ENCODE data around the gene SLMAP. TPM values are rescaled to one million over a fixed set of nuclear protein-coding genes. Genes with fewer than 3 reads are reported as not detected.

SLMAP gene
- polyA plus RNA-seq, 2 of the 4 experiments (the other 2 are of a cell fraction): 15.2 to 33.1 TPM

GRCh38 chr3:57903124-57903890, 147.2 kb downstream of the SLMAP start:
- CTCF ChIA-PET: interaction anchor here (1.5 kb wide), 1 partner anchor 50 kb away, joined by 5 read pairs; no protein-coding TSS in a partner anchor
- POLR2A ChIA-PET: no interaction called here
- Histone ChIP-seq H3K27ac (no peak overlapping the region), H3K4me2 (no peak overlapping the region), H3K9me3 (no peaks in the 10 kb centered on the region), H3K4me3 (no peak overlapping the region), H3K4me1 (no peaks in the 10 kb centered on the region)
- ATAC-seq (no peak), FAIRE-seq (no peak), DNase-seq (ENCODE audit: low read depth in 1 of 2, low spot score in 1 of 2) (no peak)
- no peak for TF ChIP-seq POLR2AphosphoS2 (conservative IDR thresholded peaks at IDR 0.05; ENCODE audit: low read length)
- no peak for TF ChIP-seq CHD4 (IDR thresholded peaks at IDR 0.05; ENCODE audit: borderline replicate concordance)
- no peak for TF ChIP-seq HEYL (CRISPR knock-in tag; IDR thresholded peaks at IDR 0.05)
- no peak for TF ChIP-seq MAZ (IDR thresholded peaks at IDR 0.05; ENCODE audit: borderline replicate concordance, low read depth, low read length)
- TF ChIP-seq RCOR1 (IDR thresholded peaks at IDR 0.05; ENCODE audit: low read depth, low read length): no peak
- TF ChIP-seq ZSCAN20 (CRISPR knock-in tag; IDR thresholded peaks at IDR 0.05): no peak
- TF ChIP-seq ESRRA (IDR thresholded peaks at IDR 0.05; ENCODE audit: borderline replicate concordance, low read length): no peak
- no peak for TF ChIP-seq KDM5A (IDR thresholded peaks at IDR 0.05)
- no peak for TF ChIP-seq BHLHE40 (IDR thresholded peaks at IDR 0.05; ENCODE audit: low read depth, low read length)
- TF ChIP-seq MAX (IDR thresholded peaks at IDR 0.05): no peak
- TF ChIP-seq ZNF302 (CRISPR knock-in tag; IDR thresholded peaks at IDR 0.05): no peak
- 92% methylated on average over 3 of the region's 3 CpGs for WGBS (ENCODE audit: missing lambda C conversion rate)

- 23% methylated on average over 2 of the region's 2 CpGs for WGBS (ENCODE audit: missing lambda C conversion rate)
- DNase-seq (ENCODE audit: low read depth in 1 of 2, low spot score in 1 of 2) (peak; percentile 5 to 41), FAIRE-seq (no peak), ATAC-seq (peak; percentile 47 to 71; a peak in 3 of 6 replicates)
- Histone ChIP-seq H3K4me2 (peak overlapping the region; percentile 27; the same call in 1 of the 3 replicates), H3K9me3 (no peaks in the 10 kb centered on the region), H3K4me1 (peaks cover 11% of the 10 kb centered on the region), H3K27ac (no peak overlapping the region), H3K4me3 (no peak overlapping the region)
- ChIA-PET POLR2A (no interaction called here), CTCF (interaction anchor here (0.7 to 1.5 kb wide), 5 partner anchors 8 to 96 kb away, joined by 3 to 4 read pairs (median 3); no protein-coding TSS in a partner anchor)
- TF ChIP-seq RAD21 (conservative IDR thresholded peaks at IDR 0.05 in 1 of 2, IDR thresholded peaks at IDR 0.05 in 1 of 2) (peak; percentile 39 to 42; a peak in 3 of 5 replicates), CTCF (IDR thresholded peaks at IDR 0.05) (peak; percentile 45; the same call in 2 of the 3 replicates), SMC3 (IDR thresholded peaks at IDR 0.05) (peak; percentile 36; the same call in 1 of the 3 replicates), POLR2AphosphoS2 (conservative IDR thresholded peaks at IDR 0.05; ENCODE audit: low read length) (no peak)
These were observed 154.9 kb downstream of the SLMAP start for GRCh38 chr3:57910990-57911389.

- TF ChIP-seq CEBPB (IDR thresholded peaks at IDR 0.05): no peak
- TF ChIP-seq RAD21 (conservative IDR thresholded peaks at IDR 0.05 in 1 of 2, IDR thresholded peaks at IDR 0.05 in 1 of 2): no peak
- TF ChIP-seq RCOR1 (IDR thresholded peaks at IDR 0.05; ENCODE audit: low read depth, low read length): no peak
- no peak for TF ChIP-seq RARB (CRISPR knock-in tag; IDR thresholded peaks at IDR 0.05)
- TF ChIP-seq MAFK (IDR thresholded peaks at IDR 0.05; ENCODE audit: partially characterized antibody): peak; percentile 69
- no peak for TF ChIP-seq FOSB (CRISPR knock-in tag; IDR thresholded peaks at IDR 0.05)
- TF ChIP-seq EP300 (IDR thresholded peaks at IDR 0.05): no peak
- ChIA-PET POLR2A (no interaction called here), CTCF (no interaction called here)
- Histone ChIP-seq H3K27ac (no peak overlapping the region), H3K4me3 (no peak overlapping the region), H3K9me3 (no peaks in the 10 kb centered on the region), H3K4me1 (peaks cover 11% of the 10 kb centered on the region), H3K4me2 (peak overlapping the region; percentile 27)
- no peak for FAIRE-seq
- no peak for DNase-seq (ENCODE audit: low read depth in 1 of 2, low spot score in 1 of 2)
- 32% methylated on average over 2 of the region's 2 CpGs for WGBS (ENCODE audit: missing lambda C conversion rate)
- ATAC-seq: no peak
These were observed 155.5 kb downstream of the SLMAP start for GRCh38 chr3:57911593-57911992.
